H1 (cell line): ENCODE results near the gene GFY. TPM values are rescaled to one million over a fixed set of nuclear protein-coding genes. Genes with fewer than 3 reads are reported as not detected.

Experiments used
- CHD2 ChIP-seq: IDR thresholded peaks from 2 replicates; pipeline ENCODE4 v1.6.1; 2012; ENCODE audit warnings: low read length, improper control_type of control experiment
- polyA plus RNA-seq, 7 experiments: library from polyadenylated mRNA; depleted of rRNA in 3 of 7; stranded (reverse) in 5 of 7; unstranded in 2 of 7; fragments of >200 nt in 5 of 7; fragments of 200-250 nt in 2 of 7; gene quantifications; 1 replicate in 5 of 7; 2 replicates in 1 of 7; 4 replicates in 1 of 7; pipeline versions ENCODE4 v1.2.1 to v1.2.3, GENCODE V29; 2011 to 2013; ENCODE audit warnings: missing spikeins in 2 of 7, mixed read lengths in 2 of 7
- total RNA-seq: library from RNA; stranded (reverse); fragmentation: NEBNext Ultra II Directional; extraction: Animal tissue kit (Norgen Biotek cat#: 25700); gene quantifications from 2 replicates; pipeline ENCODE4 v1.2.1, GENCODE V29; 2021

GFY gene
- total and polyA plus RNA-seq, 2 of the 8 experiments (the other 6 are each of a cell fraction or from before 2014, with no cell fraction given): 0.68 to 0.93 TPM

- TF ChIP-seq CHD2: no peak
These were observed 8.2 kb downstream of the GFY start (continued) for GRCh38 chr19:49433240-49433901.
